ENCODE data around the gene UBE2N.
A peak's percentile ranks its signal among the peaks of the same experiment; 100 is the strongest.
"Not testable (repeated sequence)": the region's sequence is repeated elsewhere in the genome, so short reads cannot be mapped to it uniquely, and the experiment has no call there.

The UBE2N gene

GRCh38 chr12:93409343-93410187 lies 32.2 kb downstream of the UBE2N start:
- not testable (repeated sequence) for FAIRE-seq

- FAIRE-seq, result no peak
Measured at GRCh38 chr12:93408813-93409212, 32.9 kb downstream of the UBE2N start.

- FAIRE-seq, result no peak
Measured at GRCh38 chr12:93407963-93408283, 33.8 kb downstream of the UBE2N start.

GRCh38 chr12:93407054-93407962 lies 34.4 kb downstream of the UBE2N start:
- FAIRE-seq, result no peak

GRCh38 chr12:93404961-93405849 lies 36.5 kb downstream of the UBE2N start:
- FAIRE-seq, result no peak

GRCh38 chr12:93403988-93404803 lies 37.6 kb downstream of the UBE2N start:
- no peak for FAIRE-seq

GRCh38 chr12:93402333-93403311 lies 39.1 kb downstream of the UBE2N start:
- FAIRE-seq, result no peak

GRCh38 chr12:93399183-93399863 lies 42.4 kb downstream of the UBE2N start:
- peak; percentile 96 for FAIRE-seq

- no peak for FAIRE-seq
Measured at GRCh38 chr12:93397412-93397811, 44.3 kb downstream of the UBE2N start.

- no peak for FAIRE-seq
Measured at GRCh38 chr12:93393425-93393824, 48.3 kb downstream of the UBE2N start.

GRCh38 chr12:93390549-93391297 lies 51.0 kb downstream of the UBE2N start:
- no peak for FAIRE-seq

GRCh38 chr12:93390031-93390430 lies 51.7 kb downstream of the UBE2N start:
- no peak for FAIRE-seq

- no peak for FAIRE-seq
Measured at GRCh38 chr12:93387780-93388179, 54.0 kb downstream of the UBE2N start.

- not testable (repeated sequence) for FAIRE-seq
Measured at GRCh38 chr12:93381976-93382437, 59.7 kb downstream of the UBE2N start.

GRCh38 chr12:93381161-93381975 lies 60.4 kb downstream of the UBE2N start:
- no peak for FAIRE-seq

GRCh38 chr12:93380480-93381121 lies 61.1 kb downstream of the UBE2N start:
- no peak for FAIRE-seq

- FAIRE-seq, result no peak
Measured at GRCh38 chr12:93379981-93380361, 61.8 kb downstream of the UBE2N start.
